ENCODE measurements around the gene MMS22L.
"Not testable (repeated sequence)": the region's sequence is repeated elsewhere in the genome, so short reads cannot be mapped to it uniquely, and the experiment has no call there.

Gene MMS22L

GRCh38 chr6:97222903-97223302, 60.1 kb downstream of the MMS22L start:
- no peak for DNase-seq (ENCODE audit: low read depth, low spot score)

DNA sequence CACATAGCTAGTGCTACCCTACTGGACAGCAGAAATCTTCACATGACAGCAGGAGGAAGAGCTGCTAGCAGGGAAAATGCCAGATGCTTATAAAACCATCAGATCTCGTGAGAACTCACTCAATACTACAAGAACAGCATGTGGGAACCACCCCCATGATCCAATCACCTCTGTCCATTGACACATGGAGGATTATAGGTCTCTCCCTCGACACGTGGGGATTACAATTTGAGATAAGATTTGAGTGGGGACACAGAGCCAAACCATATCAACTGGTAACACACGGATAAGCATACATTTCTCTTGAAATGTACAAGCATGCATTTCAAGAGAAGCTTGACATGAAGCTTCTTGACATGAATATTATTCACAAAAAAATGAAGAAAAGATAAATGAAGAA, 64.1 kb downstream of the MMS22L start:
- no peak for DNase-seq (ENCODE audit: low read depth, low spot score)

GRCh38 chr6:97215157-97215769, 67.8 kb downstream of the MMS22L start:
- DNase-seq (ENCODE audit: low read depth, low spot score) = no peak

DNA sequence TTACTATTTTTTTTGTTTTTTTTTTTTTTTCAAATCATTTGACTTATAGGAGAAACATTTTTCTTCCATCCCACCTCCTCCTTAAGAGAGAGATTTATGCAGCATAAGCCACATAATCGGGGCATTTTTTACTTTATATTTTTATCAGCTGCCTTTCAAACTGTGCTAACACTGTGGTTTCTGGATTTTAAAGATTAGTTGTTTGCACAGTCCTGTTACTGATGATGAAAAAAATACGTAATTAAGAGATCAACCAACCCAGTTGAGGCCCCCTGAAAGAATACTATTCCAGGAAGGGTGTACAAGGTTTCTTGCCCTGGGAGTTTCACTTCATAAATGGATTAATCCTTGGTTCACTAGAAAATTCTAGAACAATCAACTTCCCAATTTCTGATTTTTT, 68.3 kb downstream of the MMS22L start:
- no peak for DNase-seq (ENCODE audit: low read depth, low spot score)

DNA sequence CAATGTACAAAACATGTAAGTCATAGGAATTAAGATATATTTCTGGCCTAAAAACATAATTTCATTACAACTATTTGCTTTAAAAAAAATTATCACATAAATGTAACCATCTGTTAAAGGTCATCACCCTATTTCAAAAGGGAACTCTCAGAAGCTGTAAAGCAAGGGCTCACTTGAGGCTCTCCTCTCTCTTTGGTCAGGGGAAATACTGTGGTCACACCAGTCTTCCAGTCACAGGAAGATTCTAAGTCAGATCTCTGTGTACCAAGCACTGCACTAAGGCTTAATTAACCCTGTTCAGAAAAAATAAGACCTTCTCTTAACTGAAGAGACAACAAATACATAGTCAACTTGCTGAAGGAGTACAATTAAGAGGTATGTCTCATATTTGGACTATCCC, 75.6 kb downstream of the MMS22L start:
- DNase-seq (ENCODE audit: low read depth, low spot score) = no peak

DNA sequence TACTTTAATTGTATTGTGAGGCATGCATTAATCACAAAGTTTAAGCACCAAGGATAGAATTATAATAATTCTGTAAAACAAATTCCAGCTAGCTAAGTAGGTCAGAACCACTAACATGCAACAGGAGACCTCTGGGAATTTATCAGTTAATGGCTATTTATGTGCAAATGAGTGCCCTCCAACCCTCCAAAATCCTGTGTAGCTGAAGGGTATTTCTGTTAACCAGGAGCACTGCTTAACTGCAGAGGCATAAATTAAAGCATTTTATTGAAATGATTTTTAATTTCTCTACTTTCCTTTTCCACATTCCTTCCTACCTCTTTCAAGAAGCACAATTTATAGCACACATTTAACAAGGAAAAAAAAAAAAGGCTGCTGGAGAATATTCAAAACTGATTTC, 77.0 kb downstream of the MMS22L start:
- no peak for DNase-seq (ENCODE audit: low read depth, low spot score)

DNA sequence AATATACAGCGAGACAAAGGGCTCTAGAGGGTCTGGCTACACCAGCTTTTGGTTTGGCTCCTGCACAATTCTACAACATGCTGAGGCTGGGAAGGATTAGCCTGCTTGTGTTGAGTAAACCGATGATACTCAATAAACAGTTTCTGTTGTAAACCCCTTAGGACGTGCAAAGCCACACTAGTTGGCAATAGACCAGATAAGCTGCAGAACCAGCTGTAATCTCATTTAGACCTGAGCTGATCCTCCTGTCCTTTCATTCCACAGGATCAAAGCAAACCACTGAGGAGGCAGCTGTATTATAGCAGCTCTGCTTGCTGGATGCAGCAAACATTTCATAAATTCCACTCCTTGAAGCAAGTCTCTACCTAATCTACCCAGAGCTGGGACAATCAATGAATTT, 79.7 kb downstream of the MMS22L start:
- DNase-seq (ENCODE audit: low read depth, low spot score) = no peak

- no peak for DNase-seq (ENCODE audit: low read depth, low spot score)
Measured at GRCh38 chr6:97198046-97198565, 84.9 kb downstream of the MMS22L start.

GRCh38 chr6:97195117-97195516, 87.9 kb downstream of the MMS22L start:
- no peak for DNase-seq (ENCODE audit: low read depth, low spot score)

DNA sequence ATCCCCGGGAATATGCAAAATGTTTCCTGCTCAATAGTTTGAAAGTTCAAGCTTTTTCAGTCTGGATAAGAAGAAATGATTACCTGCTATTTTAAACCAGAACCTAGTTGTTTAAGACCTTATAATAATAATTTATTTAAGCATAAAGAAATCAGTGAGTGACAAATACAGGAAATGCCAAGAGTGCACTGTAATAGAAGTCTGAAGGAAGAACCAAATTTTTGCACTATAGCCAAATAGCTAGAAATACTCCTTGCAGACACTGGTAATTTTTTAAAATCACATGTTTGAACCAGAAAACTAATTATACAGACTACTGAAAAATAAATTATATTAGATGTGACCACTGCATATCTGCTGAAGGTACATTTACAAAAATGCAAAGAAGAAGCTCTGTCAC, 93.2 kb downstream of the MMS22L start:
- DNase-seq (ENCODE audit: low read depth, low spot score) = no peak

DNA sequence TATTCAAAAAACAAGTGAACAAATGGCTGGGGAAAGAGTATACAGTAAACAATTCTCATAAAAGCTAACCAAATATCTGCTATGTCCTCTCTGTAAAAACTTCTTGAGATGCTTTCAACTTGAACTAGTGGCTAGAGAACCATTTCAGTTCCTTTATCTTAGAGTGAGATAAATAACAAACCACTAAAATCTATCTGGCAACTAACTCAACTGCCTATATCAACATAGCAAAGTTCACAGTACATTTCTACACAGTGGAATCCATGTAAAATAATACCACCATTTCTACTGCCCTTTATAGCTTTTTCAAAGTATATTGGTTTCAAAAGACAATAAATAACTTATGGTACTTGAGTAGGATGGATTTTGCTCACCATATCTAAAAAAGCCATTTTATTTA, 95.1 kb downstream of the MMS22L start:
- no peak for DNase-seq (ENCODE audit: low read depth, low spot score)

- DNase-seq (ENCODE audit: low read depth, low spot score) = peak; percentile 41
Measured at GRCh38 chr6:97186416-97186999, 96.5 kb downstream of the MMS22L start.

GRCh38 chr6:97177905-97178304, 105.1 kb downstream of the MMS22L start:
- no peak for DNase-seq (ENCODE audit: low read depth, low spot score)

GRCh38 chr6:97176468-97176867, 106.5 kb downstream of the MMS22L start:
- no peak for DNase-seq (ENCODE audit: low read depth, low spot score)

DNA sequence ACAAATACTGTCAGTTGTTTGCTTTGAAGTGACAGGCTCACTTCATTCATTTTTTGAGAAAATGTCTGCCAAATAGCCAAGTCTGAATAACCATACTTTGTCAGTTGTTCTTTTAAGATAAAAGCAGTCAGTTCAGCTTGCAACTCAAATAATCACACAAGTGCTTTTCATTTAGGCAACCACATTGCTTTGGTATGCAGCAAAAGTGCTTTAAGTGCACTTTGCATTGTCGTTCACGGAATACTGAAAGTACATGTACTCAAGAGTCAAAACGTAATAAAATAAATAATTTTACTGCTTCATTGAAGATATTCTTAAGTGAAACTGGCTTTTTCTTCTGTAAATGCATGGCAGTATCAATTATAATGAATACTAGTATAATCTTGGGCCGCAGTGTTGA, 107.2 kb downstream of the MMS22L start:
- DNase-seq (ENCODE audit: low read depth, low spot score) = no peak

DNA sequence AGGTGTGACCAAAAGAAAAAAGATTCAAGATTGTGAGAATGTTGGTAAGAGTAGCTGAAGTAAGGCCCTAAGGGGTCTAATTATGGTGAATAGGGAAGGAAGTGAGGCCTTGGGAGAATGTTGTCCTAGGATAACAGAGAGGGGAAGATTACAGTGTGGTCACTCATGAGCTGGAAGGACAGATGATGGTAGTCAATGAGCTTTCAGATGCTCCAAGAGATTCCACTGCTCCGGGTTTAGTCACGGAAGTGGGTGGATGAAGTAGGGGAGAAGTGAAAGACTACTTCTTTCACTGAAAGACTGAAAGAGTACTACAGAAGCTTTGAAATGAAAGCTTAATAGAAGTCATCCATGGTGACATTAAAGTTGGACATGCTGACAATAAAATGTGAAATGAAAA, 108.5 kb downstream of the MMS22L start:
- no peak for DNase-seq (ENCODE audit: low read depth, low spot score)

GRCh38 chr6:97160280-97160679, 122.7 kb downstream of the MMS22L start:
- DNase-seq (ENCODE audit: low read depth, low spot score) = no peak

GRCh38 chr6:97155447-97155846, 127.6 kb downstream of the MMS22L start:
- not testable (repeated sequence) for DNase-seq (ENCODE audit: low read depth, low spot score)

DNA sequence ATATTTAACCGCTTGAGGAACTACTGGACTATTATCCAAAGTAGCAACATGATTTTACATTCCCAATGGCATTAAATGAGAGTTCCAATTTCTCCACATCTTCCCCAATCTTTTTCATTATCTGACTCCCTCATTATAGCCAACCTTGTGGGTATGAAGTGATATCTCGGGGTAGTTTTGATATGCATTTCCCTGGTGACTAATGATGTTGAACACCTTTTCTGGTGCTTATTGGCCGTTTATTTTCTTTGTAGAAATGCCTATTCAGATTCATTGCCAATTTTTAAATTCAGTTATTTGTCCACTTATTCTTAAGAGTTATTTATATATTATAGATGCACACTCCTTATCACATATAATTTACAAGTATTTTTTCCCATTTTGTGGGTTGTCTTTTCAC, 129.0 kb downstream of the MMS22L start:
- DNase-seq (ENCODE audit: low read depth, low spot score) = no peak

DNA sequence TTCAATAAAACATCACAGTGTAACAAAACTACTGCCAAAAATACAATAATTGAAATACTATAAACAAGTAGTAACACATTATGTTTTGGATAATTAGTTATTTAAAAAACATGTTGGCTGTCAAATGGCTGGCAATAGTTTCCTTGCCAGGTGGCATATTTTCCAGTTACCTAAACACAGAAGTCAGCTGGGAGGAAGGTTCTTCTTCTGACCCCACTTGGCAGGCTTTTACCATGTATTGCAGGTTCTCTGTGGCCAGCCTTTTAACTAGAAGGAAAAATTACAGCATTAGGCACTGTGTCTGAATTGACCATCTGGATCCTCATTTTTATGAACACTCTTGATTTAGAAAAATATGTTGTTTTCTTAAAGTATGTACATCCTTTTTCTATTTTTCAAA, 131.4 kb downstream of the MMS22L start:
- DNase-seq (ENCODE audit: low read depth, low spot score) = no peak

- DNase-seq (ENCODE audit: low read depth, low spot score) = no peak
Measured at GRCh38 chr6:97150932-97151331, 132.1 kb downstream of the MMS22L start.

DNA sequence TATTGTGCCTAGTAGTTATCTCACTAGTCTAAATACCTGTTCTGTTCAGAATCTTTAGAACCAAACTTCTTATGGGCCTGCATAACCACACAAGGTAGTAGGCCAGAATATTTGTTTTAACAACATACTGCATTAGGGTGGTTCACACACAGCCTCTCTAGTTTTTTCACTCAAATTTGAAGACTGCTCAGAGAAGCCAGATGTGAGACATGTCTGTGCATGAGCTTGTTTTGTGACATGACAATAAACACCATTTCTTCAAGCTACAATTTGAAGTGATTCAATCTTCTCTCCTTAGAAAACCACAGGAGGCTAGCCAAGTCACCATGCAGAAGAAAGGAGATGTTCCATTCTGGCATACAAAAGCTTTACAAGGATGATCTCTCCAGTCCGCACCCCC, 135.6 kb downstream of the MMS22L start:
- DNase-seq (ENCODE audit: low read depth, low spot score) = no peak

GRCh38 chr6:97145691-97146090, 137.3 kb downstream of the MMS22L start:
- DNase-seq (ENCODE audit: low read depth, low spot score) = no peak

DNA sequence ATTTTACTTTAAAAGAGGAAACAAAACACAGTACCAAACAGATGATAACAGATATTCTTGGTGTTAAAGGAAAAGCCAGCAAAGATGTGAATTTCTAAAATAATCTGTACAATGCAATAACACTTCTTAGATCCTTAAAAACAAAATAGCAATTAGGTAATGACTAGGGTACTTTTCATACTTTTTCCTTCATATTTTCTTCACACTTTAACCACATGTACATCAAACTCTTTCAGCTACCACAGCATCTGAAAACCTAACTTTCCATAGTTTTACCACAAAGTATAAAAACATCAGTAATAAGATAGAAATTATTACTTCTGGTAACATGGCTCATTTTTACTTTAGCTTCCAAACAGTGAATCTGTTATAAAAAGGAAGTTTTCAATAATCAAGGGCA, 141.3 kb downstream of the MMS22L start:
- no peak for DNase-seq (ENCODE audit: low read depth, low spot score)

All from activated CD4-positive, CD25-positive, alpha-beta regulatory T cell treated with anti-CD3 and anti-CD28 coated beads, Interleukin-2, amount 50 U/mL, for 16 hours (primary cell).